Right lobe of liver (tissue), 4 donors: ENCODE data around the gene CAMK2B.

Source experiments
- POLR2A ChIP-seq: fragments of 450-650 bp; IDR thresholded peaks from one replicate; pipeline ENCODE4 v1.6.1; 2017; ENCODE audit warnings: antibody characterized with exemption, mild to moderate bottlenecking
- TF ChIP-seq, protein P1 (sequence below), 4 donors: fragments of 200-600 bp in 3 of 4; fragments of 450-650 bp in 1 of 4; IDR thresholded peaks; one replicate each; pipeline versions ENCODE4 v1.5.1 to v1.8.0; 2016 to 2022; ENCODE audit warnings: antibody characterized with exemption in 4 of 4, mild to moderate bottlenecking in 2 of 4
- donor health status: DM: no; HTN: no; CAD: no.
- donor health status: DM: no; HTN: no; CAD: no.
- donor health status: DM: no; HTN: yes; CAD: no.

GRCh38 chr7:44311561-44312495 is 13.6 kb downstream of the CAMK2B start:
- TF ChIP-seq POLR2A, result no peak
- TF ChIP-seq, protein P1, sequence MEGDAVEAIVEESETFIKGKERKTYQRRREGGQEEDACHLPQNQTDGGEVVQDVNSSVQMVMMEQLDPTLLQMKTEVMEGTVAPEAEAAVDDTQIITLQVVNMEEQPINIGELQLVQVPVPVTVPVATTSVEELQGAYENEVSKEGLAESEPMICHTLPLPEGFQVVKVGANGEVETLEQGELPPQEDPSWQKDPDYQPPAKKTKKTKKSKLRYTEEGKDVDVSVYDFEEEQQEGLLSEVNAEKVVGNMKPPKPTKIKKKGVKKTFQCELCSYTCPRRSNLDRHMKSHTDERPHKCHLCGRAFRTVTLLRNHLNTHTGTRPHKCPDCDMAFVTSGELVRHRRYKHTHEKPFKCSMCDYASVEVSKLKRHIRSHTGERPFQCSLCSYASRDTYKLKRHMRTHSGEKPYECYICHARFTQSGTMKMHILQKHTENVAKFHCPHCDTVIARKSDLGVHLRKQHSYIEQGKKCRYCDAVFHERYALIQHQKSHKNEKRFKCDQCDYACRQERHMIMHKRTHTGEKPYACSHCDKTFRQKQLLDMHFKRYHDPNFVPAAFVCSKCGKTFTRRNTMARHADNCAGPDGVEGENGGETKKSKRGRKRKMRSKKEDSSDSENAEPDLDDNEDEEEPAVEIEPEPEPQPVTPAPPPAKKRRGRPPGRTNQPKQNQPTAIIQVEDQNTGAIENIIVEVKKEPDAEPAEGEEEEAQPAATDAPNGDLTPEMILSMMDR (IDR thresholded peaks at IDR 0.05), result no peak
